ENCODE data around the gene RAB10.
A peak's percentile ranks its signal among the peaks of the same experiment; 100 is the strongest.
"Not testable (repeated sequence)": the region's sequence is repeated elsewhere in the genome, so short reads cannot be mapped to it uniquely, and the experiment has no call there.

RAB10 gene

DNA sequence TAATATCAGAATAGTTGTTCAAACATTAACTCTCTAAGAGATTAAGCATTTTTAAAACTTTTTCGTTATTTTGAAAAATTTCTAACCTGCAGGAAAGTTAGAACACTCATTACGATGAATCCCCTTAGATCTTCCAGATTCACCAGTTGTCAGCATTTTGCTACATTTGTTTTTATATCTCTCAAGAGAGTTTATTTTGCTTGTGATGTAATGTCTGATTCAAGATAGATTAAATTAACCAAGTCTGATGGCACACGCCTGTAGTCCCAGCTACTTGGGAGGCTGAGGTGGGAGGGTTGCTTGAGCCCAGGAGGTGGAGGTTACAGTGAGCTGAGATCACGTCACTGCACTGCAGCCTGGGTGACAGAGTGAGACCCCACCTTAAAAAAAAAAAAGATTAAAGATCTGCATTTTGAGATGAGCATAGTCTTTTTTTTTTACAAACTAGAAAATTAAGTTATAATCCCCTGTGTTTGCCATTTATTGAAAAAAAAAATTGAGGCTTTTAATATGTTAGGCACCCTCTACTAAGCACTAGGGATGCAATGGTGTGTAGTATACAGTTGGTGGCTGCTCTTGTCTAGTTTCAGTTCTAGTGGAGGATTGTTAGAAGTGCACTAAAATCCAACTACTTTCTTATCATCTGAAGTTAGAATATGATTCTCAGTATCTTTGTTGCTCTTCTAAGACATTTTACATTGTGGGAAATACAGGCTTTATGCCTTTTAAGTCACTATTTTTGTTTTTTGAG, 20.9 kb downstream of the RAB10 start:
- no peak for DNase-seq (ENCODE audit: low read depth in 2 of 3, low spot score in 1 of 3)

DNA sequence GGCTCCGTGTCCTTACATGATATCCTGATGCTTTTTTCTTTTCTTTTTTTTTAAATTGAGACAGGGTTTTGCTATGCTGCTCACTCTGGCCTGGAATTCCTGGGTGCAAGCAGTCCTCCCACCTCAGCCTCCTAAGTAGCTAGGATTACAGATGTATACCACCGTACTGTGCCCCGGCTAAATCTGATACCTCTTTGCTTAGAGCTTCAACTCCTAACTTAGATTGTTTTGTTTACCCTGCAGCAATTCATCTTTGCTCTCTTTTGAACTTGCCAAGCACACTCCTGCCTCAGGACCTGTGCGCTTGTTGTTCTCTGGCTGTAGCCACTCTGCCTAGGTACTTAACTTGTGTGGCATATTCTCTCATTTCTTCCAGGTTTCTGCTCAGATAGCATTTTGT, 24.5 kb downstream of the RAB10 start:
- DNase-seq (ENCODE audit: low read depth in 2 of 3, low spot score in 1 of 3): no peak

DNA sequence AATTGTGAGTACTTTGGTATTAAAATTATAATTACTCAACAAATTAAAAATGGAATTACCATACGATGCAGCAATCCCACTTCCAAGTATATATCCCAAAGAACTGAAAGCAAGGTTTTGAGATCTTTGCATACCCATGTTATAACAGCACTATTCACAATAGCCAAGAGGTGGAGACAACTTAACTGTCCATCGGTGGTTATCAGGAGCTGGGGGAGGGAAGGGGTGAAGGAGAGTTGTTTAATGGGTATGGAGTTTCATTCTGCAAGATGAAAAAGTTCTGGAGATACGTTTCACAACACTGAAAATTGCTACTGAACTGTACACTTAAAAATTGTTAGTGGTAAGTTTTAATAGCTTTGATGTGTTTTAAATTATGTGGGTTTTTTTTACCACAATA, 25.7 kb downstream of the RAB10 start:
- no peak for DNase-seq (ENCODE audit: low read depth in 2 of 3, low spot score in 1 of 3)

DNA sequence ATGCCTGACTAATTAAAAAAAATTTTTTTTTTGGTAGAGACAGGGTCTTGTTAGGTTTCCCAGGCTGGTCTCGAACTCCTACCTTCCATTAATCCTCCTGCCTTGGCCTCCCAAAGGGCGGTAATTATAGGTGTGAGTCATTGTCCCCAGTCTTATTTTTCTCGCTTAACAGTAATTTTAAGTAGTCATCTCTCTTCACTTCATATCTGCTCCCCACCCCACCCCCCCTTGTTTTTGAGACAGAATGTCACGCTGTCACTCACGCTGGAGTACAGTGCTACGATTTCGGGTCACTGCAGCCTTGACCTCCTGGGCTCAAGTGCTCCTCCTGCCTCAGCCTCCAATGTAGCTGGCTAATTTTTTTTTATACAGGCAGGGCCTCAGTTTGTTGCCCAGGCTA, 27.7 kb downstream of the RAB10 start:
- no peak for DNase-seq (ENCODE audit: low read depth in 2 of 3, low spot score in 1 of 3)

DNA sequence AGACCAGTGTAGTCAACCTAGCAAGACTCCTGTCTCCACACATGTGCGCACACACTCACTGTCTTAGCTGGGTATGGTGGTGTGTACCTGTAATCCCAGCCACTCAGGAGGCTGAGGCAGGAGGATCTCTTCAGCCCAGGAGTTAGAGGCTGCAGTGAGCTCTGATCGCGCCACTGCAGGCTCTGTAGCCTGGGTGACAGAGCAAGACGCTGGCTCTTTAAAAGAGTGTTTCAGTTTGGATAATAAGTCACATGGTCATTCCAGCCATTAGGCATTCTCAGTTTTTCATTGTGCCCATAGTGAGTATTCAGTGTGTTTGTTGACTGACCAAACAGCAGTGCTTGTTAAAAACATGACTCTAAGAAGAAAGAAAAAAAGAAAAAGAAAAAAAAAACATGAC, 31.0 kb downstream of the RAB10 start:
- DNase-seq (ENCODE audit: low read depth in 2 of 3, low spot score in 1 of 3): no peak

DNA sequence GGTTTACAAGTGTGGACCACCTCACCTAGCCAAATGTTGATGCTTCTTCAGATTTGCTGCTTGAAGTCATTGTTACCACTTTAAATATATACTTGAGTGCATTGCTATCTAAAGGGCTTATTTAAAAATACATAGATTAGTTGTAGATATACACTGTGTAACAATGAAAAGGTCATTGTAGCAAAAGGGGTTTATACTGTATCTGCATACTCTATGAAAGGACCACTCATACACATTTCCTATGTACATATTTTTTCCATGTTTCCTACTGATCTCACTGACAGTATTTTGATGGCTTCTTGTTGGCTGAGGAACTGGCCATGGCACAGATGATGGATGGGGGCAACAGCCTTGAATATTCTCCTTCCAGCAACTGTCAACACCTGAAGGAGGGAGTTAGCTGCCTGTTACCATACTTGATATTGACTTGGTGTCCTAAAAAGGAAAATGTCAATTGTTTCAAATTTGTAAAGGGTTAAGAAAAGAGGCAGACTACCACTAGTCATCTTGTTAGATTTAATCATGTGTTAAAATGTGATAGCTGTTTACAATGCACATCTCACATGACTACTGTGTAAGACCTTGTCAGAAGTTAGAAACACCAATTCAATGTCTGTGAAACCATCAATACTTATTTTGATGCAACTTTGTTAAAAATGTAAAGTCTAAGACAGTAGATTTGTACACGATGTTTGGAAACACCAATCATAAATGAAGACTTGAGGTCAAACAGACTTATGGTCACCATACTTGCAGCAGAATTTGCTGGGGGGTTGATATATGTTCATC, 33.5 kb downstream of the RAB10 start:
- DNase-seq (ENCODE audit: low read depth in 2 of 3, low spot score in 1 of 3): no peak

DNA sequence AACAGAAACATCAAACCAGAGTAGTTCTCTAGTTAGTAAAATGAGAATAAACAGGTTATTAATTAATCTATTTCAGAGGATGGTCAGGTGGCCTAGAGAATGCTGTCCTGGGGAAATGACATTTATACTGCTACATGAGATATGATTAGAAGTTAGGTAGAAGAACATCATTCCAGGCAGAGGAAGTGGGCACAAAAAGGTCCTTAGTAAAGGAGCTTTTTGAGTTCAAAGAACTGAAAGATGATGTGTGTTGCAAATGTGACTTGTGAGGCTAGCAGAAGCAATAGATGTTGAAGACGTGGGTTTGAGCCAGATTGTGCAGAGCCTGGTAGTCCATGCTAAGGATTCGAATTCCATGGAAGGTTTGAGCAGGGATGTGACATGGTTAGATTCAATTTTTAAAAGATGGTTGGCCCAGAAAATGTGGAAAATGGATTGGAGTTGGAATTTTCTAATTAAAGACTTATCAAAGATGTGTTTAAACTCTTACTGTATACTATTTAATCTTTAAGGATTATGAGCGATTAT, 34.2 kb downstream of the RAB10 start:
- no peak for DNase-seq (ENCODE audit: low read depth in 2 of 3, low spot score in 1 of 3)

DNA sequence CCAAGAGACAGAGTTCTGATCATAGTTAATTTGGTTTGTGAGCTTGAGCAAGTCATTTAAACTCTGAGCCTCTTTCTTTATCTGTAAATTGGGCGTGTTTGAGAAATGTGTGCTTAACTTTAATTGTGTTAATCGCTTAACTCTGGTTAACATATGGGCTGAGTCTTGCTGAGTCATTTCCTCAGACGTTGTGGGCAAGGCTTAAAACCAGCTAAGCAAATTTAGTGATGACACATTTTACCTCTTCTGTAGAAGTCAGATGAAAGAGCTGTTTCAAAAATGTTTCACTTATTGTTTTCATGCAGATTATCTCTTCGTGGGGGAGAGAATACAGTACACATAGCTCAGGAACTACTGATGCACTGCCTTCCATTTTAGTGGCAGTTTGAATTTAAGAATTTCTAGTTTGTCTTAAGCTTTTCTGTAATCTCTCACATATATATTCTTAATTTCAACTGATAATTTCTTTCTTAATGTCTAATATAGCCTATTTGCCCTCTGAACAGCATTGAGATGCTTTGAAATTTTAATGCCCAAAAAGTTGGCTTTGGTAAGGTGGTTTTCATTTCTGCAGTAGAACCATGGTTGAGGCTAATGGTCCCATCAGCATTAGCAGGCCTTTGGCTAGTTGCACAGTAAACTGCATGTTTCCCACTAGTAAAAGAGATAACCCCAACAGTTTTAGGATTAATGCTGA, 34.9 kb downstream of the RAB10 start:
- peak; percentile 25 to 40 (median 29) for DNase-seq (ENCODE audit: low read depth in 2 of 3, low spot score in 1 of 3)

DNA sequence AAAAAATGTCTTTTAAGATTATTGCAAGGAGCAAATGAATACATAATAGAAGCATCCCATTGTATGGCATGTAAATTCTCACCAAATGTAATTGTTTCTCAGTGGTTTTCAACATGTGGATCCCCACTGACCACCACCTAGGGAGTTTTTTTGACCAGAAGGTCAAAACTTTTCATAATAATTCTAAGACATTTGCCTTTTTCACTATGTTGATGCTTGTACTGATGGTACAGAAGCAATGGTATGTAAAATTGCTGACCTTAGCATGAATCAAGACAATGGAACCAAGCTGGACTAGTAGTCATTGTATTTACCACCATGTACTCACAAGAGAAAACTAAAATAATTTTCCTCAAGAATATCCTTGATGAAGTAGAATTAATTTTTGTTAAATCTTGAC, 36.8 kb downstream of the RAB10 start:
- DNase-seq (ENCODE audit: low read depth in 2 of 3, low spot score in 1 of 3): no peak

DNA sequence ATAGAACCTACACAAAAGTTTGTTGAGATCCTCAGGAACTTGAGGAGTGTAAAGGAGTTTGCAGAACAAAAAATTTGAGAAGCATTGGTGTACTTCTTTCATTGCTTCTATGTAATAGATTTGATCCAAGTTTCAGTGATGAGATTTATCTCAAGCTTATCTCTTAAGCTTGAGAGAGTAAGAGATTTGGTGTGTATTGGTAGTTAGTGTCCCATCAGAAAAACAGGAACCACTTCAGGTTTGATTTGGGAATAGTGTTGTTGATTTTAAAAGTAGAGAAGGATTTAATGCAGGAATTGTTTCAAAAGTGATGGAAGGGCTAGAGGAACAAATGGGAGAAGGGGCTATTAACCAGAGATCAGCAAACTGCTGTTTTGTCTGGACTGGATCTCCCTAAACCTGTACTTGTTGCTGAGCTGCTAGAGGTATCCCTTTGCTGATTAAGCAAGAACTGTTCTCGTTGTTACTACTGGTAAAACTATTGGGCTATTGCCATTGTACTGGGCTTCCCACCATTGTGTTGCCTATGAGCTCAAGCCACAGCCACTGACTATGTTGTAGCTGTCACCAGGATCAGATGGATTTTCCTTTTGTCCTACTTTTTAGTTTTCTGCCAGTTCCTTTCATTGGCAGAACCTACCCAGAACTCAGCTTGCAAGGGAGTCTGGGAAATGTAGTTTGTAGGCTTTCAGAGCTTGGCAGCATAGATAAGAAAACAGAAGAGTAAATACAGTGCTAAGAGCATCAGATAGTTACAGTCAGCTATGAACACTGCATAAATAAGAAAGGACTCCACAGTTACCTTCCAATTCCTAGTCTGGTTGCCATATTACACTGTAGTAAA, 39.3 kb downstream of the RAB10 start:
- DNase-seq (ENCODE audit: low read depth in 2 of 3, low spot score in 1 of 3): no peak

DNA sequence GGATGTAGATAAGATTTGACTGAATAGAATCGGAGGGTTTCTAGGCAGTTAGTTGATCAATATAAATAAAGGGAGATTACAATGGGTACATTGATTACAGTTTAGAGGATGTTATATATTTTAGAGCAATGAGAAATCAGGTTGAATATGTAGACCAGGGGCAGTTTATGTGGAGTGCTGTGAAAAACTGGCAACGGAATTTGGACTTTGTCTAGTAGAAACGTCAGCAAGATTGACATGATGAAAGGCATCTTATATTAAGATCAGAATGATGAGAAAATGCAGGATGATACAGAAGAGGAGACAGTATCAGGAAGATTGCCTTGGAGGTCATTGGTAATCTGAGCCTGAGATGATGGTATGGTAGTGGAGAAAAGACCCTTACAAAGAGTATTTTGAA, 39.9 kb downstream of the RAB10 start:
- no peak for DNase-seq (ENCODE audit: low read depth in 2 of 3, low spot score in 1 of 3)

DNA sequence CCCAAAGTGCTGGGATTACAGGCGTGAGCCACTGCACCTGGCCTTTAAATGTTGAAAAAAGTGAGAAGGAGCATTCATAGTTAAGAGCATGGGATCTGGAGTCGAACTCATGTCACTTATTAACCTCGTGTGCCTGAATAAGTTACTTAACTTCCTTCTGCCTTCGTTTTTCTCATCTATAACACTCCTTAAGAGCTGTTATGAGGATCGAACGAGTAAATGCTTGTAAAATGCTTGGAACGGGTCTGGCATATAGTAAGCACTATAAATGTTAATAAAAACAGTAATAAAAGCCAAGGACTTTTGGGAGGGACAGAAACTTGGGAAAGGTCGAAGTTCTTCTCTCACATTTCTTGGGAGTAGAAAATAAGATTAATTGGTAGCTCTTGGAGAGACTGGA, 40.8 kb downstream of the RAB10 start:
- DNase-seq (ENCODE audit: low read depth in 2 of 3, low spot score in 1 of 3): no peak

DNA sequence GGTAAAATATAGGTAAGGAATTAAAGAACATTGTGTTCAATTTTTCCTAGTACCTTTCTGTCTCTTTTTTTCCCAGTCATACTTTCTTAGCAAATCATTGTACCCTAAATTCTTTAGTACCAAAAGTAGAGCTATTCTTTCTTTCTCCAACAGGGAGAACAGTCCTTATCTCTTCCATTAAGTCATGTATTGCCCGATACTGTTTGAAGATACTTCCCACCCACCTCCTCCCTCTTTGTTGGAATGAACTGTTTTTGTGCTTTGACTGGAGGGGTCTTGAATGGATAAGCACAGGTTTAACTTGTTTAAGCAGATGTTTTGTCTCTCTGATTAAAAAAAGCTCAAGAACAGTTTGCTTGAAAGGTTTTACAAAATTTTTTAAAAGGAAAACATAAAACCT, 41.3 kb downstream of the RAB10 start:
- no peak for DNase-seq (ENCODE audit: low read depth in 2 of 3, low spot score in 1 of 3)

DNA sequence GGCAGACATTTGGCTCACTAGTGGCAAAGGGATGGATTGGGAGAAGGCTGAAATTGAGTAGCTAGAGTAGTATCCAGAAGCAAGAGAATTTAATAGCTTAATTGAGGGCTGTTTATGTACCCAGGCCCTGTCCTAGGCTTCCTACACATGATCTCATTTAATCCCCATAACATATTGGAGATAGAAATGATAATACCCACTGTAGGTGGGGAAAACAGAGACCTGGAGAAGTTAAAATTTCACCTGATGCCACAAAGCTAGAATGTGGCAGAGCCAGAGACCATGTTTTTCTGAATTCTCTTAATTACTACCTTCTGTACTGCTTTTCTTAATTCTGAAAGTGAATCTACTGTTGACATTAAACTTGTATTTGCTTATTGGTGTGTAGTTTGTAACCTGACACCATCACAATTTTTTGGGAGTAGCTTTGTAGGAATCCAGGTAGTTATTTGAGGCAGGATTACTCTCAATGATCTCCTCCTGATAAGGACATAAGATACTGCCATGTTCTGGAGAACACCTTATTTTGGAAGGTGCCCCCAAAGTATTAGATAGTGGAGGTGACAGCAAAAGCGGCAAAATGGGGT, 42.2 kb downstream of the RAB10 start:
- no peak for DNase-seq (ENCODE audit: low read depth in 2 of 3, low spot score in 1 of 3)

DNA sequence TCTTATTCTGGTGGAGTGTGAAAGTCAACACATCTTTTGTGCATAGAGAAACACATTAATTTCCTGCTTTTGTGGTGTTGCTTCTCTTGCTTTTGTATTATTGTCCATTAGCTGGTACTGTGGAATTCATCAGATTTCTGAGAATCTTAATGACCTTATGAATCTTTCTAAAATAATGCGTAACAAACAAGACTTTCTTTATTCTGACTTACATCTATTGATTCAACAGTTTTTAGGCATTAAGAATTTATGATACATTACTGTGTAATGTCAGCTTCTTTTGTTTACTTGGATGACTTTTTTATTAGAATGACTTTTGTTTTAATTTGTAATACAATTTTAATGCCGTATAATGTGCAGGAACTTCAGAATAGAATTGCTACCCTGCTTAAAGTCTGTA, 43.4 kb downstream of the RAB10 start:
- no peak for DNase-seq (ENCODE audit: low read depth in 2 of 3, low spot score in 1 of 3)

DNA sequence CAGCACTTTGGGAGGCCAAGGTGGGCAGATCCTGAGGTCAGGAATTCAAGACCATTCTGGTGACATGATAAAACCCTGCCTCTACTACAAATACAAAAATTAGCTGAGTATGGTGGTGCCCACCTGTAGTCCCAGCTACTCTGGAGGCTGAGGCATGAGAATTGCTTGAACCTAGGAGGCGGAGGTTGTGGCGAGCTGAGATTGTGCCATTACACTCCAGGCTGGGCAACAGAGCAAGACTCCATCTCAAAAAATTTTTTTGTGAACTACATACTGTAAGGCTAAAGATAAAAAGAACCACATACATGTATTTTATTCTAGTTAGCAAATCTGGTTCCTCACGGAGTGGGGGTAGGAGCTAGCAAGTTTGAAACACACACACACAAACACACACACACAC, 45.1 kb downstream of the RAB10 start:
- no peak for DNase-seq (ENCODE audit: low read depth in 2 of 3, low spot score in 1 of 3)

DNA sequence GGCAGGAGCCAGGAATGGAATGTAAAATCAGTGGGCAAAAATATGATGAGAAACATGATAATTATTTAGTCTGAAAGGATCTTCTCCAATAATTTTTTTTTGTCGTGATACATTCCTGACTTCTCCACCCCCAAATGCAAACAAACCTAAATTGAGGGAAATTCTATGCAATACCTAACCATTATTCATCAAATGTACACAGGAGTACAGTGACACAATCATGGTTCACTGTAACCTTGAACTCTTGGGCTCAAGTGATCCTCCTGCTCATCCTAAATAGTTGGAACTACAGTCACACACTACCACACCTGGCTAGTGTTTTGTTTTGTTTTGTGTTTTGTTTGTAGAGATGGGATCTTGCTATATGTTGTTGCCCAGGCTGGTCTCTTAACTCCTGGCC, 46.5 kb downstream of the RAB10 start:
- DNase-seq (ENCODE audit: low read depth in 2 of 3, low spot score in 1 of 3): no peak

DNA sequence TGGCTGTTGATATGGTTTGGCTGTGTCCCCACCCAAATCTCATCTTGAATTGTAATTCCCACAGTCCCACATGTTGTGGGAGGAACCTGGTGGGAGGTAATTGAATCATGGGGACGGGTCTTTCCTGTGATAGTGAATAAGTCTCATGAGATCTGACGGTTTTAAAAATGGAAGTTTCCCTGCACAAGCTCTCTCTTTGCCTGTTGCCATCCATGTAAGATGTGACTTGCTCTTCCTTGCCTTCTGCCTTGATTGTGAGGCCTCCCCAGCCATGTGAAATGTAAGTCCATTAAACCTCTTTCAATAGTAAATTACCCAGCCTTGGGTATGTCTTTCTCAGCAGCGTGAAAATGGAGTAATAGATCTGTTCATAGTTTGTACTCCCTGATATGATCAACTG, 47.0 kb downstream of the RAB10 start:
- DNase-seq (ENCODE audit: low read depth in 2 of 3, low spot score in 1 of 3): not testable (repeated sequence)

DNA sequence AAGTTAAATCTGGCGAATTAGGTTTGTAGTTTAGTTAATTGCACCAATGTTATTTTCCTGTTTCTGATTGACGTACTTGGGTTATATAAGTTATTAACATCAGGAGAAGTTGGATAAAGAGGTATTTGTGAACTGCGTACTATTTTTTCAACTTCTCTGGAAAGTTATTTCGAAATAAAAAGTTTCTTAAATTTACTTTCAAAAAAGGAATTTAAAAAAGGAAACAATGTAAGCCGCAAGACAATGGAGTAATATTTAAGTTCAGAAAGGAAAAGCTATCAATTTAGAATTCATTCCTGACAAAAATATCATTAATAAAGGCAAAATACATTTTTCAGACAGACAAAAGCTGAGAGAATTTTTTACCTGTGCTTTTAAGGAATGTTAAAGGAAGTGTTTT, 47.7 kb downstream of the RAB10 start:
- DNase-seq (ENCODE audit: low read depth in 2 of 3, low spot score in 1 of 3): no peak

DNA sequence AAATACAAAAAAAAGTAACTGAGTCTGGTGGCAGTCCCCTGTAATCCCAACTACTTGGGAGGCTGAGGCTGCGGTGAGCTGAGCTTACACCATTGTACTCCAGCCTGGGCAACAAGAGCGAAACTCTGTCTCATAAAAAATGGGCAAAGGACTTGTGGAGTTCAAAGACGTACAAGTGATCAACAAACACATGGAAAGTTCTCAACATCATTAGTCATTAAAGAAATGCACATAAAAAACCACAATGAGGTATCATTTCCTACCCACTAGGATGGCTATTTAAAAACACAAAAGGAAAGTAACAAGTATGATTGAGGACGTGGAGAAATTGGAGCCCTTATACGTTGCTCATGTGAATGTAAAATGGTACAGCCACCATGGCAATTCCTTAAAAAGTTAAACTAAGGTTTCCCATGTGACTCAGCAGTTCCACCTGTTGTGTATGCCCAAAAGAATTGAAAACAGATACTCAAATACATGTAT, 52.3 kb downstream of the RAB10 start:
- DNase-seq (ENCODE audit: low read depth in 2 of 3, low spot score in 1 of 3): peak in 2 of 3 donors; percentile 8 to 16

Measured in stimulated activated CD4-positive, alpha-beta T cell treated with anti-CD3 and anti-CD28 coated beads, Interleukin-12 subunit alpha, Interleukin-12 subunit beta, amount 100 ng/mL, for 48 hours (primary cell).